ENCODE data around the gene BHMT.

DNA sequence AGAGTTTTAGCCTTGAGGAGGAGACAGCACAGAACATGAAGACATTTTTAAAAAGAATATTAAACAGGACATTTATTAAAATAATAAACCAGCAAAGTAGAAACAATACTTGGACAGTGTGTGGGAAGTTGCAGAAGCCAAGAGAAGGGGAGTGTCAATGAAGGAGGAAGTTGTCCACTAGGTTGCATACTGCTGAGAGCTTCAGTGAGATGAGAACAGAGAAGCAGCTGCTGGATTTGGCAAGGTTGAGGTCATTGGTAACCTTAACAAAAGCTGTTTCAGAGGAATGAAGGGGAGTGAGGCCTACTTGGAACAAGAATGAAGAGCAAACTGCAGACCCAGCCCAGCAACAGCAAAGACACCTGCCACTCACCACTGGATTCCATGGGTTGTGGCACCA, 11.4 kb downstream of the BHMT start:
- TF ChIP-seq, protein P1, sequence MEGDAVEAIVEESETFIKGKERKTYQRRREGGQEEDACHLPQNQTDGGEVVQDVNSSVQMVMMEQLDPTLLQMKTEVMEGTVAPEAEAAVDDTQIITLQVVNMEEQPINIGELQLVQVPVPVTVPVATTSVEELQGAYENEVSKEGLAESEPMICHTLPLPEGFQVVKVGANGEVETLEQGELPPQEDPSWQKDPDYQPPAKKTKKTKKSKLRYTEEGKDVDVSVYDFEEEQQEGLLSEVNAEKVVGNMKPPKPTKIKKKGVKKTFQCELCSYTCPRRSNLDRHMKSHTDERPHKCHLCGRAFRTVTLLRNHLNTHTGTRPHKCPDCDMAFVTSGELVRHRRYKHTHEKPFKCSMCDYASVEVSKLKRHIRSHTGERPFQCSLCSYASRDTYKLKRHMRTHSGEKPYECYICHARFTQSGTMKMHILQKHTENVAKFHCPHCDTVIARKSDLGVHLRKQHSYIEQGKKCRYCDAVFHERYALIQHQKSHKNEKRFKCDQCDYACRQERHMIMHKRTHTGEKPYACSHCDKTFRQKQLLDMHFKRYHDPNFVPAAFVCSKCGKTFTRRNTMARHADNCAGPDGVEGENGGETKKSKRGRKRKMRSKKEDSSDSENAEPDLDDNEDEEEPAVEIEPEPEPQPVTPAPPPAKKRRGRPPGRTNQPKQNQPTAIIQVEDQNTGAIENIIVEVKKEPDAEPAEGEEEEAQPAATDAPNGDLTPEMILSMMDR (conservative IDR thresholded peaks at IDR 0.05; ENCODE audit: low read depth in 2 of 2) = no peak
- TF ChIP-seq EZH2 (IDR thresholded peaks at IDR 0.05; ENCODE audit: low read depth, unreplicated experiment) (no peak), JUNB (IDR thresholded peaks at IDR 0.05; ENCODE audit: unreplicated experiment) (no peak), EZH2phosphoT487 (IDR thresholded peaks at IDR 0.05; ENCODE audit: unreplicated experiment) (no peak), POLR2AphosphoS5 (IDR thresholded peaks at IDR 0.05; ENCODE audit: low read depth) (no peak), ZNF114 (CRISPR knock-in tag; IDR thresholded peaks at IDR 0.05) (no peak), CREB1 (CRISPR knock-in tag; IDR thresholded peaks at IDR 0.05; ENCODE audit: low read depth) (no peak), STAT1 (IDR thresholded peaks at IDR 0.05; ENCODE audit: unreplicated experiment) (no peak)
- TF ChIP-seq, protein P2, sequence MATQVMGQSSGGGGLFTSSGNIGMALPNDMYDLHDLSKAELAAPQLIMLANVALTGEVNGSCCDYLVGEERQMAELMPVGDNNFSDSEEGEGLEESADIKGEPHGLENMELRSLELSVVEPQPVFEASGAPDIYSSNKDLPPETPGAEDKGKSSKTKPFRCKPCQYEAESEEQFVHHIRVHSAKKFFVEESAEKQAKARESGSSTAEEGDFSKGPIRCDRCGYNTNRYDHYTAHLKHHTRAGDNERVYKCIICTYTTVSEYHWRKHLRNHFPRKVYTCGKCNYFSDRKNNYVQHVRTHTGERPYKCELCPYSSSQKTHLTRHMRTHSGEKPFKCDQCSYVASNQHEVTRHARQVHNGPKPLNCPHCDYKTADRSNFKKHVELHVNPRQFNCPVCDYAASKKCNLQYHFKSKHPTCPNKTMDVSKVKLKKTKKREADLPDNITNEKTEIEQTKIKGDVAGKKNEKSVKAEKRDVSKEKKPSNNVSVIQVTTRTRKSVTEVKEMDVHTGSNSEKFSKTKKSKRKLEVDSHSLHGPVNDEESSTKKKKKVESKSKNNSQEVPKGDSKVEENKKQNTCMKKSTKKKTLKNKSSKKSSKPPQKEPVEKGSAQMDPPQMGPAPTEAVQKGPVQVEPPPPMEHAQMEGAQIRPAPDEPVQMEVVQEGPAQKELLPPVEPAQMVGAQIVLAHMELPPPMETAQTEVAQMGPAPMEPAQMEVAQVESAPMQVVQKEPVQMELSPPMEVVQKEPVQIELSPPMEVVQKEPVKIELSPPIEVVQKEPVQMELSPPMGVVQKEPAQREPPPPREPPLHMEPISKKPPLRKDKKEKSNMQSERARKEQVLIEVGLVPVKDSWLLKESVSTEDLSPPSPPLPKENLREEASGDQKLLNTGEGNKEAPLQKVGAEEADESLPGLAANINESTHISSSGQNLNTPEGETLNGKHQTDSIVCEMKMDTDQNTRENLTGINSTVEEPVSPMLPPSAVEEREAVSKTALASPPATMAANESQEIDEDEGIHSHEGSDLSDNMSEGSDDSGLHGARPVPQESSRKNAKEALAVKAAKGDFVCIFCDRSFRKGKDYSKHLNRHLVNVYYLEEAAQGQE (IDR thresholded peaks at IDR 0.05; ENCODE audit: unreplicated experiment) = no peak
- TF ChIP-seq, protein P3, sequence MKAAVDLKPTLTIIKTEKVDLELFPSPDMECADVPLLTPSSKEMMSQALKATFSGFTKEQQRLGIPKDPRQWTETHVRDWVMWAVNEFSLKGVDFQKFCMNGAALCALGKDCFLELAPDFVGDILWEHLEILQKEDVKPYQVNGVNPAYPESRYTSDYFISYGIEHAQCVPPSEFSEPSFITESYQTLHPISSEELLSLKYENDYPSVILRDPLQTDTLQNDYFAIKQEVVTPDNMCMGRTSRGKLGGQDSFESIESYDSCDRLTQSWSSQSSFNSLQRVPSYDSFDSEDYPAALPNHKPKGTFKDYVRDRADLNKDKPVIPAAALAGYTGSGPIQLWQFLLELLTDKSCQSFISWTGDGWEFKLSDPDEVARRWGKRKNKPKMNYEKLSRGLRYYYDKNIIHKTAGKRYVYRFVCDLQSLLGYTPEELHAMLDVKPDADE (IDR thresholded peaks at IDR 0.05) = no peak
- TF ChIP-seq, protein P4, sequence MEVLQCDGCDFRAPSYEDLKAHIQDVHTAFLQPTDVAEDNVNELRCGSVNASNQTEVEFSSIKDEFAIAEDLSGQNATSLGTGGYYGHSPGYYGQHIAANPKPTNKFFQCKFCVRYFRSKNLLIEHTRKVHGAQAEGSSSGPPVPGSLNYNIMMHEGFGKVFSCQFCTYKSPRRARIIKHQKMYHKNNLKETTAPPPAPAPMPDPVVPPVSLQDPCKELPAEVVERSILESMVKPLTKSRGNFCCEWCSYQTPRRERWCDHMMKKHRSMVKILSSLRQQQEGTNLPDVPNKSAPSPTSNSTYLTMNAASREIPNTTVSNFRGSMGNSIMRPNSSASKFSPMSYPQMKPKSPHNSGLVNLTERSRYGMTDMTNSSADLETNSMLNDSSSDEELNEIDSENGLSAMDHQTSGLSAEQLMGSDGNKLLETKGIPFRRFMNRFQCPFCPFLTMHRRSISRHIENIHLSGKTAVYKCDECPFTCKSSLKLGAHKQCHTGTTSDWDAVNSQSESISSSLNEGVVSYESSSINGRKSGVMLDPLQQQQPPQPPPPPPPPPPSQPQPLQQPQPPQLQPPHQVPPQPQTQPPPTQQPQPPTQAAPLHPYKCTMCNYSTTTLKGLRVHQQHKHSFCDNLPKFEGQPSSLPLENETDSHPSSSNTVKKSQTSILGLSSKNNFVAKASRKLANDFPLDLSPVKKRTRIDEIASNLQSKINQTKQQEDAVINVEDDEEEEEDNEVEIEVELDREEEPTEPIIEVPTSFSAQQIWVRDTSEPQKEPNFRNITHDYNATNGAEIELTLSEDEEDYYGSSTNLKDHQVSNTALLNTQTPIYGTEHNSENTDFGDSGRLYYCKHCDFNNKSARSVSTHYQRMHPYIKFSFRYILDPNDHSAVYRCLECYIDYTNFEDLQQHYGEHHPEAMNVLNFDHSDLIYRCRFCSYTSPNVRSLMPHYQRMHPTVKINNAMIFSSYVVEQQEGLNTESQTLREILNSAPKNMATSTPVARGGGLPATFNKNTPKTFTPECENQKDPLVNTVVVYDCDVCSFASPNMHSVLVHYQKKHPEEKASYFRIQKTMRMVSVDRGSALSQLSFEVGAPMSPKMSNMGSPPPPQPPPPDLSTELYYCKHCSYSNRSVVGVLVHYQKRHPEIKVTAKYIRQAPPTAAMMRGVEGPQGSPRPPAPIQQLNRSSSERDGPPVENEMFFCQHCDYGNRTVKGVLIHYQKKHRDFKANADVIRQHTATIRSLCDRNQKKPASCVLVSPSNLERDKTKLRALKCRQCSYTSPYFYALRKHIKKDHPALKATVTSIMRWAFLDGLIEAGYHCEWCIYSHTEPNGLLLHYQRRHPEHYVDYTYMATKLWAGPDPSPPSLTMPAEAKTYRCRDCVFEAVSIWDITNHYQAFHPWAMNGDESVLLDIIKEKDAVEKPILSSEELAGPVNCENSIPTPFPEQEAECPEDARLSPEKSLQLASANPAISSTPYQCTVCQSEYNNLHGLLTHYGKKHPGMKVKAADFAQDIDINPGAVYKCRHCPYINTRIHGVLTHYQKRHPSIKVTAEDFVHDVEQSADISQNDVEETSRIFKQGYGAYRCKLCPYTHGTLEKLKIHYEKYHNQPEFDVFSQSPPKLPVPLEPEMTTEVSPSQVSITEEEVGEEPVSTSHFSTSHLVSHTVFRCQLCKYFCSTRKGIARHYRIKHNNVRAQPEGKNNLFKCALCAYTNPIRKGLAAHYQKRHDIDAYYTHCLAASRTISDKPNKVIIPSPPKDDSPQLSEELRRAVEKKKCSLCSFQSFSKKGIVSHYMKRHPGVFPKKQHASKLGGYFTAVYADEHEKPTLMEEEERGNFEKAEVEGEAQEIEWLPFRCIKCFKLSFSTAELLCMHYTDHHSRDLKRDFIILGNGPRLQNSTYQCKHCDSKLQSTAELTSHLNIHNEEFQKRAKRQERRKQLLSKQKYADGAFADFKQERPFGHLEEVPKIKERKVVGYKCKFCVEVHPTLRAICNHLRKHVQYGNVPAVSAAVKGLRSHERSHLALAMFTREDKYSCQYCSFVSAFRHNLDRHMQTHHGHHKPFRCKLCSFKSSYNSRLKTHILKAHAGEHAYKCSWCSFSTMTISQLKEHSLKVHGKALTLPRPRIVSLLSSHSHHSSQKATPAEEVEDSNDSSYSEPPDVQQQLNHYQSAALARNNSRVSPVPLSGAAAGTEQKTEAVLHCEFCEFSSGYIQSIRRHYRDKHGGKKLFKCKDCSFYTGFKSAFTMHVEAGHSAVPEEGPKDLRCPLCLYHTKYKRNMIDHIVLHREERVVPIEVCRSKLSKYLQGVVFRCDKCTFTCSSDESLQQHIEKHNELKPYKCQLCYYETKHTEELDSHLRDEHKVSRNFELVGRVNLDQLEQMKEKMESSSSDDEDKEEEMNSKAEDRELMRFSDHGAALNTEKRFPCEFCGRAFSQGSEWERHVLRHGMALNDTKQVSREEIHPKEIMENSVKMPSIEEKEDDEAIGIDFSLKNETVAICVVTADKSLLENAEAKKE (CRISPR knock-in tag; IDR thresholded peaks at IDR 0.05) = no peak

All from GM23338 (cell line).